Liver (tissue), 3 donors: Measurements from ENCODE around the gene CELSR1.

Experiments
- RAD21 ChIP-seq, 2 donors: IDR thresholded peaks; 2 replicates each; pipeline ENCODE4 v1.6.1; 2016; ENCODE audit warnings: antibody characterized with exemption in 2 of 2, mild to moderate bottlenecking in 2 of 2
- TF ChIP-seq, protein P1 (sequence below): fragments of 150-350 bp; IDR thresholded peaks from 2 replicates; pipeline ENCODE4 v1.5.1; 2017; ENCODE audit warnings: improper control_type of control experiment, low read depth, low read length; ENCODE audit not compliant: missing input control
- TF ChIP-seq, protein P2 (sequence below): IDR thresholded peaks from 2 replicates; pipeline ENCODE4 v1.6.1; 2016; ENCODE audit warnings: antibody characterized with exemption
- donor health status: healthy.
- donor health status: healthy.

DNA sequence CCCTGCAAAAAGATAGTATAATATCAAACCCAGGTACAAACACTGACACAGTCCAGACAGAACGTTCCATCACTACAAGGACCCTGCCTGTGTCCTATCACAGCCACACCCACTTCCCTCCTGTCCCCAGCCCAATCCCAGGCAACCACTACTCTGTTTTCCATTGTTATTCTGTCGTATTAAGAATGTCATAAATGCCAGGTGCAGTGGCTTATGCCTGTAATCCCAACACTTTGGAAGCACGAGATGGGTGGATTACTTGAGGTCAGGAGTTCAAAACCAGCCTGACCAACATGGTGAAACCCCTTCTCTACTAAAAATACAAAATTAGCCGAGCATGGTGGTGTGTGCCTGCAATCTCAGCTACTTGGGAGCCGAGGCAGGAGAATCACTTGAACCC is 112.9 kb downstream of the CELSR1 start:
- TF ChIP-seq, protein P1, sequence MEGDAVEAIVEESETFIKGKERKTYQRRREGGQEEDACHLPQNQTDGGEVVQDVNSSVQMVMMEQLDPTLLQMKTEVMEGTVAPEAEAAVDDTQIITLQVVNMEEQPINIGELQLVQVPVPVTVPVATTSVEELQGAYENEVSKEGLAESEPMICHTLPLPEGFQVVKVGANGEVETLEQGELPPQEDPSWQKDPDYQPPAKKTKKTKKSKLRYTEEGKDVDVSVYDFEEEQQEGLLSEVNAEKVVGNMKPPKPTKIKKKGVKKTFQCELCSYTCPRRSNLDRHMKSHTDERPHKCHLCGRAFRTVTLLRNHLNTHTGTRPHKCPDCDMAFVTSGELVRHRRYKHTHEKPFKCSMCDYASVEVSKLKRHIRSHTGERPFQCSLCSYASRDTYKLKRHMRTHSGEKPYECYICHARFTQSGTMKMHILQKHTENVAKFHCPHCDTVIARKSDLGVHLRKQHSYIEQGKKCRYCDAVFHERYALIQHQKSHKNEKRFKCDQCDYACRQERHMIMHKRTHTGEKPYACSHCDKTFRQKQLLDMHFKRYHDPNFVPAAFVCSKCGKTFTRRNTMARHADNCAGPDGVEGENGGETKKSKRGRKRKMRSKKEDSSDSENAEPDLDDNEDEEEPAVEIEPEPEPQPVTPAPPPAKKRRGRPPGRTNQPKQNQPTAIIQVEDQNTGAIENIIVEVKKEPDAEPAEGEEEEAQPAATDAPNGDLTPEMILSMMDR: no peak
- TF ChIP-seq RAD21 (IDR thresholded peaks at IDR 0.05): no peak
- TF ChIP-seq, protein P2, sequence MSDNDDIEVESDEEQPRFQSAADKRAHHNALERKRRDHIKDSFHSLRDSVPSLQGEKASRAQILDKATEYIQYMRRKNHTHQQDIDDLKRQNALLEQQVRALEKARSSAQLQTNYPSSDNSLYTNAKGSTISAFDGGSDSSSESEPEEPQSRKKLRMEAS: no peak
